Measurements from ENCODE around the gene ATP8A2. TPM values are rescaled to one million over a fixed set of nuclear protein-coding genes. Genes with fewer than 3 reads are reported as not detected.
"Not testable (repeated sequence)": the region's sequence is repeated elsewhere in the genome, so short reads cannot be mapped to it uniquely, and the experiment has no call there.

The ATP8A2 gene
- total RNA-seq, 1 experiment from 2014 or later, result not detected

DNA sequence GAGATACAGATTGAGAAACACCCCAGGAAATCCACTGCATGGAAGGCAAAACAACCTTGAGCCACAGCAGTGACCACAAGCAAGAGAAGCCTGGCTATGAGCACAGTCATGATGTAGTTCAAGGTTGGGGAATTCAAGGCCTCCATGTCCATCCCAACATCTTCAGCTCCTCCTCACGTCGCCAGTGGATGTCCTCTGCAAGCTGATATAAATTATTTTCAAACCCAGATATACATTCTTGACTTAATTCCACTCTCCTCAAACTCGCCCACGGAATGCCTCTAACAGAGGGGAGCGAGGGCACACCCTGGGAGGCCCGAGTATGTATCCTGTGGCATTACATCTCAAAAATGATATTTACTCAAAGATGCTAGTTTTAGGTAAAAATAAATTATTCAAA, 574.5 kb downstream of the ATP8A2 start:
- Histone ChIP-seq H3K27me3 (no peaks in the 10 kb centered on the region), H3K9me3 (no peaks in the 10 kb centered on the region), H3K4me3 (no peak overlapping the region), H3K36me3 (no peaks in the 10 kb centered on the region)
- no peak for DNase-seq

GRCh38 chr13:25948910-25949309, 577.1 kb downstream of the ATP8A2 start:
- H3K36me3 ChIP-seq, result no peaks in the 10 kb centered on the region
- DNase-seq, result no peak
- H3K4me3 ChIP-seq, result no peak overlapping the region
- no peaks in the 10 kb centered on the region for H3K9me3 ChIP-seq
- H3K27me3 ChIP-seq, result no peaks in the 10 kb centered on the region

GRCh38 chr13:25951831-25952230, 580.1 kb downstream of the ATP8A2 start:
- Histone ChIP-seq H3K9me3 (no peaks in the 10 kb centered on the region; the same call in 1 of the 2 replicates), H3K4me3 (no peak overlapping the region), H3K27me3 (no peaks in the 10 kb centered on the region), H3K36me3 (no peaks in the 10 kb centered on the region)
- DNase-seq, result no peak

- not testable (repeated sequence) for DNase-seq, H3K27me3 ChIP-seq, H3K36me3 ChIP-seq, H3K4me3 ChIP-seq, H3K9me3 ChIP-seq
Observed at GRCh38 chr13:25954080-25954479, 582.3 kb downstream of the ATP8A2 start.

DNA sequence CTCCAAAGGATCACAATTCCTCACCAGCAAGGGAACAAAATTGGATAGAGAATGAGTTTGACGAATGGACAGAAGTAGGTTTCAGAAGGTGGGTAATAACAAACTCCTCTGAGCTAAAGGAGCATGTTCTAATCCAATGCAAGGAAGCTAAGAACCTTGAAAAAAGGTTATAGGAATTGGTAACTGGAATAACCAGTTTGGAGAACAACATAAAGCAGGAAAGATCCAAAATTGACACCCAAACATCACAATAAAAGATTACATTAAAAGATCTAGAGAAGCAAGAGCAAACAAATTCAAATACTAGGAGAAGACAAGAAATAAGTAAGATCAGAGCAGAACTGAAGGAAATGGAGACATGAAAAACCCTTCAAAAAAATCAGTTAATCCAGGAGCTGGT, 583.2 kb downstream of the ATP8A2 start:
- not testable (repeated sequence) for DNase-seq, H3K4me3 ChIP-seq, H3K36me3 ChIP-seq, H3K9me3 ChIP-seq, H3K27me3 ChIP-seq

- no peak overlapping the region for H3K4me3 ChIP-seq
- H3K9me3 ChIP-seq, result peaks cover 3% of the 10 kb centered on the region; the same call in 1 of the 2 replicates
- H3K36me3 ChIP-seq, result no peaks in the 10 kb centered on the region
- H3K27me3 ChIP-seq, result no peaks in the 10 kb centered on the region
- DNase-seq, result no peak
Observed at GRCh38 chr13:25958986-25959385, 587.2 kb downstream of the ATP8A2 start.

DNA sequence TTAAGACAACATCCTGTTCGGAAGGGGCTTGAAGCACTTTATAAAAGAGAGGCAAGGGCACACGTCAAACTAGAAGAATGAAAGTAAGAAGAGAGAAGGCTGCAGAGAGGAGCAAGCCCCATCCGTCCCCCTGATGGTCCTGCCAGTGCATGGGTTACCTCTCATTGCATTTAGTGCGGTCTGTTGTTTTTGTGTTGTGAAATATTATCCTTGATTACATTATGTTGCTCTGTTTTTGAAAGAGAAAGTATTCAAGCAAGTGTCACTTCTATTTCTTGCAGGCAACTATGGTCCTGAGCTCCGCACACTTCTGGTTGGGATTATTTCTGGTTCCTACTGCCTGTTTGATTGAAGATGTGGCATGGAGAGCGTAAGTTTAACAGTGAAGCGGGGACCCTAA, 589.5 kb downstream of the ATP8A2 start:
- H3K36me3 ChIP-seq, result no peaks in the 10 kb centered on the region
- DNase-seq, result no peak
- H3K4me3 ChIP-seq, result no peak overlapping the region
- peaks cover 3% of the 10 kb centered on the region; the same call in 1 of the 2 replicates for H3K9me3 ChIP-seq
- no peaks in the 10 kb centered on the region for H3K27me3 ChIP-seq

GRCh38 chr13:25963674-25964073, 591.9 kb downstream of the ATP8A2 start:
- no peak for DNase-seq
- no peaks in the 10 kb centered on the region for H3K27me3 ChIP-seq
- no peaks in the 10 kb centered on the region for H3K9me3 ChIP-seq
- no peak overlapping the region for H3K4me3 ChIP-seq
- H3K36me3 ChIP-seq, result no peaks in the 10 kb centered on the region

GRCh38 chr13:25965596-25965995, 593.8 kb downstream of the ATP8A2 start:
- Histone ChIP-seq H3K36me3 (no peaks in the 10 kb centered on the region), H3K27me3 (no peaks in the 10 kb centered on the region), H3K4me3 (no peak overlapping the region), H3K9me3 (no peaks in the 10 kb centered on the region)
- no peak for DNase-seq

DNA sequence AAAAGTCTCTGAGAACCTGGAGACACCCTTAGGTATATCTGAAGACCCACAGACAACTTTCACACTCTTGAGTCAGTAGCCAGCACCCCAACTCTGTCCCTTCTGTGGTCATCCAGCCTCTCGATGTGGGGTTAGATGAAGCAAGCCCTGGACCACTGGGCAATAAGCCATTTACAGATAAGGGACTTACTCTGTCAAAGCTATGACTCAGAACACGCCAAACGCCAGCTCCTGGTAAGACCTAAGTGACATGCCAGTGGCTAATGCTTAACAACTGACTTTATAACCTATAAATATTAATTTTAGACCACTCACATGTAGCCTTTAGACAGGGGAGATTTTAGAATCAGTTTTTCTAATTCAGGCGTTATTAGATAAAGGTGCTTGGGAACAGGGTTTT, 594.3 kb downstream of the ATP8A2 start:
- Histone ChIP-seq H3K27me3 (no peaks in the 10 kb centered on the region), H3K4me3 (no peak overlapping the region), H3K9me3 (no peaks in the 10 kb centered on the region), H3K36me3 (no peaks in the 10 kb centered on the region)
- DNase-seq, result peak; percentile 30

DNA sequence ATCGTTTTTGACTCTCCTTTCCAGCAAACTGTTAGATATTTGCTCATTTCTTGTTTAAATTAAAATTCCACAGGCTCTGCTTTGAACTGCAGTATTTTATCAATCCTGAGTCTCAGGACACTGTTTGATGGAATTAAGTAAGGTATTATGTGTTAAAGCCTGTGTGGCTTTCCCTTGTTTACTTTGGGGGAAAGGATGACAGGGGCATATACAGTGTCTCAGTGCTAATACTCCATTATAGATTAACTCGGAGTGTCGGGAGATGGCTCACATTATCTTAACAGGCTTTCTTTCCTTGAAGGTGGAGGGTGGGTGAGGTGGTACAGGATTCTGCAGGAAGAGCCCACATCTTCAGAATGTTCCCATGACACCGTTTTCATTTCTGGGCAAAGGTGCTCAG, 595.4 kb downstream of the ATP8A2 start:
- no peak overlapping the region for H3K4me3 ChIP-seq
- no peak for DNase-seq
- no peaks in the 10 kb centered on the region for H3K27me3 ChIP-seq
- no peaks in the 10 kb centered on the region for H3K9me3 ChIP-seq
- H3K36me3 ChIP-seq, result no peaks in the 10 kb centered on the region

- Histone ChIP-seq H3K27me3 (no peaks in the 10 kb centered on the region), H3K4me3 (no peak overlapping the region), H3K36me3 (no peaks in the 10 kb centered on the region), H3K9me3 (no peaks in the 10 kb centered on the region)
- DNase-seq, result no peak
Observed at GRCh38 chr13:25971047-25971446, 599.3 kb downstream of the ATP8A2 start.

DNA sequence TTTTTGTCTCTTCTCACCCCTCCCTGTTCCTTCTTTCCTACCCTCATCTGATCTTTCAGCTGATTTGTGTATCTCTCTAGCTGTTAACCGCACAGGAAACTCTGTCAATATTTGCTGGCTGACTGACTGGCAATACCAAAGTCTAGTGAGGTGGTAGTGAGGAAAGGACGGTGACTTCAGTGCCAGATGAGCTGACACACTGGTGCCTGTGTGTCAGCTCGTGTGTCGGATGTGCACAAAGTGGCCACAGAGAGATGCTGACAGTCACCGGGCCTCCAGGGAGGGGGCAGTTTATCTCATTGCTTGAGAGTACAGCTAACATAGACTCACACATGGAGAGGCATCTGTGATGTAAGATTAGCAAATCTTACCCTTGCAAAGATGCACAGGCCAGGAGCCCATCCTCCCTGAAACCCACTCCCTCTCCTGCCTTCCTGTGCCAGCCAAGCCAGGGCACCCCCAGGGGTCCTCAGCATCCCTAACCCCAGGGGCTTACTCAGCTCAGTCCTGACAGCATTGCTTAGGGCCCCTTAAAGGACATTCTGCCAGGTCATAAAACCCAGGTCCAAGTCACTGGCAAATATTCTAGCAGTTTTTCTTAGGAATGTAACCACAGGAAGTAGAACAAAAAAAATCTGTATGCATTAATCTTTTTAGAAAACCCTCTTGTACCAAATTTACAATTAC, 599.8 kb downstream of the ATP8A2 start:
- no peak overlapping the region for H3K4me3 ChIP-seq
- no peaks in the 10 kb centered on the region for H3K27me3 ChIP-seq
- DNase-seq, result peak; percentile 7
- H3K9me3 ChIP-seq, result no peaks in the 10 kb centered on the region
- H3K36me3 ChIP-seq, result no peaks in the 10 kb centered on the region

- no peaks in the 10 kb centered on the region for H3K9me3 ChIP-seq
- no peaks in the 10 kb centered on the region for H3K27me3 ChIP-seq
- H3K36me3 ChIP-seq, result no peaks in the 10 kb centered on the region
- no peak overlapping the region for H3K4me3 ChIP-seq
- DNase-seq, result no peak
Observed at GRCh38 chr13:25973085-25973484, 601.3 kb downstream of the ATP8A2 start.

DNA sequence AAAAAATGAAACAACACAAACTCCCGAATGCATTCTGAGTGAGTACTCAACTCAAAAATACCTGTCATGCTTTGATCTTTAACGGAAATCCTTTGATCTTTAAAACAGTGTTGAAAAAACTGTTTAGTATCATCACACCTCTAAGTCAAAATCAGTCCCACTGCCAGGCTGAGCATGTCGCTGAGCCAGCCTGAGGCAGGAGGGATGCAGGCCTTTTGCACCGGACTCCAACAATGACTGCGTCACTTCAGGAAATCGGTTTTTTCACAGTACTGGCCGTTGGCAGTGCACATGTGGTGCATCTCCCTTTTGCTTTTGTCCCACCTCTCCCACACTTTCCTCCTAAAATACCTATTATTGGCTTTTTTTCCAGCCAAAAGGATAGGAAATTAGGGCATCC, 601.8 kb downstream of the ATP8A2 start:
- Histone ChIP-seq H3K27me3 (no peaks in the 10 kb centered on the region), H3K36me3 (no peaks in the 10 kb centered on the region), H3K4me3 (no peak overlapping the region), H3K9me3 (no peaks in the 10 kb centered on the region)
- DNase-seq, result no peak

DNA sequence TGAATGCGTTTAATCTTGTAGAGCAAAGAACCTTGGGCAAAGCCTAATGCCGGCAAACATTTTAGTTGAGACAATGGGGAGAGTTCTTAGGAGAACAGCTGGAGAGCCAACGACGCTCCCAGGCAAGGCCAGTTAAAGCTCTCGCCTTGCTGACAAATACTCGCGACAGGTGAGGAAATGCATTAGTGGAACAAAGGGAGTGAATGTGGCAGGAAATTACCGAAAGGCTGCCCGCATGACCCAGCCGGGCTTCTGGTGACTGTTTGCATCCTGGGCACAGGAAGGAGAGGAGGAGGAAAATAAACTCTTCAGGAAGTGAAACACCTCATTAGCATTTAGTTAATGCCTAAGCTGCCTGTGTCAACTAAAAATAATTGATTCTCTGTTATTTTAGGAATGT, 605.4 kb downstream of the ATP8A2 start:
- Histone ChIP-seq H3K27me3 (no peaks in the 10 kb centered on the region), H3K9me3 (no peaks in the 10 kb centered on the region), H3K36me3 (no peaks in the 10 kb centered on the region), H3K4me3 (no peak overlapping the region)
- no peak for DNase-seq

DNA sequence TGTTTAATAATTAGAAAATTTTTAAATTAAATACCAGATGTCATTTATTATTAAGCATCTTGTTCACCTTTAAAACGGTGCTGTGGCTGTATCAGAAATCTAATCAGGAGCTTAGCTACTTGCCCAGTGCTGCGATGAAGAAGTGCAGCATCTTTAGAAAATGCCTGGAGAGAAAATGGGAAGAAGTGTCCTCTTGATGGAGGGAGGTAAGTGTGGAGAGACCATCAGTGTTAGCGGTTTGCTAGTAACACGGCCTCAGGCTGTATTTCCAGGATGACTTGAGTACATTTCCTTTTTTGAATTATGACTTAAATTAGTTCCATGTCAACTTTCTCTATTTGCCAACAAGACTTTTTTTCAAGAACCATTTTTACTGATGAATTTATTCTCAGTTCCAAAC, 605.9 kb downstream of the ATP8A2 start:
- H3K9me3 ChIP-seq, result no peaks in the 10 kb centered on the region
- no peak overlapping the region for H3K4me3 ChIP-seq
- H3K36me3 ChIP-seq, result no peaks in the 10 kb centered on the region
- H3K27me3 ChIP-seq, result no peaks in the 10 kb centered on the region
- DNase-seq, result no peak

DNA sequence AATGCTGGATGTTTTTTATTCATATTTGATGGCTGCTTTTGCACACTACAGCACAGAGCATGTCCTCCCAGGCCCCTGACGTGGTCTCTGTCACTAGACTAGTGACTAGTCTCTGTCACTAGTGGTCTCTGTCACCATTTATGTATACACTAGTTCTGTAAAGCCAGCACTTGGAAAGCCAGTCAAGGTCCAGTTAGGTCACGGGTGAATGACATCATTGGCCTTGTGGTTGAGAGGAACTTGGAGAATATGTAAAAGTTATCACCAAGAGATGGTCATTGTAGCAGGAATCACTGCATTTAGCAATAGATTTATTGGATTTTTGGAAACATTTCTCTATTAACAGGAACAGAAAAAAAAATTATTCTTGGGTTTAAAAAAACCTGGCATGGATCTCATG, 607.2 kb downstream of the ATP8A2 start:
- H3K4me3 ChIP-seq, result no peak overlapping the region
- no peak for DNase-seq
- H3K27me3 ChIP-seq, result no peaks in the 10 kb centered on the region
- no peaks in the 10 kb centered on the region for H3K9me3 ChIP-seq
- H3K36me3 ChIP-seq, result no peaks in the 10 kb centered on the region

- no peaks in the 10 kb centered on the region for H3K9me3 ChIP-seq
- H3K4me3 ChIP-seq, result no peak overlapping the region
- no peak for DNase-seq
- no peaks in the 10 kb centered on the region for H3K27me3 ChIP-seq
- no peaks in the 10 kb centered on the region for H3K36me3 ChIP-seq
Observed at GRCh38 chr13:25979371-25979770, 607.6 kb downstream of the ATP8A2 start.

Data from MG63 (cell line).